HCT116 (cell line): ENCODE data around the gene NCKAP5.

Experiments
- CBX3 ChIP-seq: IDR thresholded peaks from 2 replicates; pipeline ENCODE4 v1.6.1; 2012; ENCODE audit warnings: low read depth
- EGR1 ChIP-seq: IDR thresholded peaks from 2 replicates; pipeline ENCODE4 v1.6.1; 2012; ENCODE audit warnings: low read depth
- ELF1 ChIP-seq: IDR thresholded peaks from 2 replicates; pipeline ENCODE4 v1.6.1; 2012; ENCODE audit warnings: low read depth, borderline replicate concordance
- EZH2 ChIP-seq: fragments of 200-600 bp; sonication (generic); IDR thresholded peaks from 2 replicates; pipeline ENCODE4 v1.6.1; 2017; ENCODE audit warnings: antibody characterized with exemption, mixed run types
- EZH2phosphoT487 ChIP-seq: fragments of 200-600 bp; IDR thresholded peaks from 2 replicates; pipeline ENCODE4 v1.6.1; 2018; ENCODE audit warnings: antibody characterized with exemption, borderline replicate concordance
- POLR2A ChIP-seq: IDR thresholded peaks from 2 replicates; pipeline ENCODE4 v1.7.0; 2011; ENCODE audit warnings: borderline replicate concordance; ENCODE audit not compliant: insufficient read depth, insufficient read length; ENCODE audit errors: extremely low read depth
- RAD21 ChIP-seq: IDR thresholded peaks from 2 replicates; pipeline ENCODE4 v1.6.1; 2012; ENCODE audit warnings: low read depth, mild to moderate bottlenecking
- SIN3A ChIP-seq: IDR thresholded peaks from 2 replicates; pipeline ENCODE4 v1.6.1; 2012; ENCODE audit warnings: low read depth
- SRF ChIP-seq: IDR thresholded peaks from 2 replicates; pipeline ENCODE4 v1.6.1; 2012; ENCODE audit warnings: low read depth
- YY1 ChIP-seq: IDR thresholded peaks from 2 replicates; pipeline ENCODE4 v1.6.1; 2011; ENCODE audit warnings: low read length, low read depth, moderate library complexity, mild to moderate bottlenecking; ENCODE audit not compliant: insufficient replicate concordance; ENCODE audit errors: extremely low read depth
- ZFX ChIP-seq: fragments of 450-650 bp; IDR thresholded peaks from 2 replicates; pipeline ENCODE4 v1.6.1; 2017
- TF ChIP-seq, protein P1 (sequence below), 3 experiments: fragments of 200-600 bp in 1 of 3; sonication (generic) in 1 of 3; IDR thresholded peaks in 2 of 3; conservative IDR thresholded peaks in 1 of 3; 2 replicates each; pipeline ENCODE4 v1.5.1; 2012 to 2017; ENCODE audit warnings: low read depth in 2 of 3, low read length in 2 of 3, antibody characterized with exemption in 1 of 3, borderline replicate concordance in 1 of 3, control low read depth in 1 of 3, mild to moderate bottlenecking in 1 of 3, mixed read lengths in 1 of 3, mixed run types in 1 of 3, moderate library complexity in 1 of 3; ENCODE audit not compliant: insufficient read depth in 1 of 3
- TF ChIP-seq, protein P2 (sequence below): IDR thresholded peaks from 2 replicates; pipeline ENCODE4 v1.6.1; 2012

DNA sequence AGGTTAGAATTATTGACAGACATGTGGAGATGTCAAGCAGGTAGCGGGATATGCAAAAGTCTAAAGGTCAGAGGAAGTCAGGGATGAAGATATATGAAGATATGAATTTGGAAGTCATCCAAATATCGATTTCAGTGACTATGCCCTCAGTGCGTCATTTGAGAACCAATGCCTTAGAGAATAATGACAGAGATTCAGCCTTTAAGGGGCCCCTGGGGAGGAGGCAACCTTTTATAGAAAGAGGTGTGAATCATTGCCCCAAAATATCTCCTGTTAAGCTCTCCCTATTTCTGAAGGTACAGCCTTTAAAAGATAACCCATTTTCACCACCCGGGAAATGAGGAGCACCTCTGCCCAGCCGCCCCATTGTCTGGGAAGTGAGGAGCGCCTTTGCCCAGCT, 223.4 kb downstream of the NCKAP5 start:
- TF ChIP-seq, protein P1, sequence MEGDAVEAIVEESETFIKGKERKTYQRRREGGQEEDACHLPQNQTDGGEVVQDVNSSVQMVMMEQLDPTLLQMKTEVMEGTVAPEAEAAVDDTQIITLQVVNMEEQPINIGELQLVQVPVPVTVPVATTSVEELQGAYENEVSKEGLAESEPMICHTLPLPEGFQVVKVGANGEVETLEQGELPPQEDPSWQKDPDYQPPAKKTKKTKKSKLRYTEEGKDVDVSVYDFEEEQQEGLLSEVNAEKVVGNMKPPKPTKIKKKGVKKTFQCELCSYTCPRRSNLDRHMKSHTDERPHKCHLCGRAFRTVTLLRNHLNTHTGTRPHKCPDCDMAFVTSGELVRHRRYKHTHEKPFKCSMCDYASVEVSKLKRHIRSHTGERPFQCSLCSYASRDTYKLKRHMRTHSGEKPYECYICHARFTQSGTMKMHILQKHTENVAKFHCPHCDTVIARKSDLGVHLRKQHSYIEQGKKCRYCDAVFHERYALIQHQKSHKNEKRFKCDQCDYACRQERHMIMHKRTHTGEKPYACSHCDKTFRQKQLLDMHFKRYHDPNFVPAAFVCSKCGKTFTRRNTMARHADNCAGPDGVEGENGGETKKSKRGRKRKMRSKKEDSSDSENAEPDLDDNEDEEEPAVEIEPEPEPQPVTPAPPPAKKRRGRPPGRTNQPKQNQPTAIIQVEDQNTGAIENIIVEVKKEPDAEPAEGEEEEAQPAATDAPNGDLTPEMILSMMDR (IDR thresholded peaks at IDR 0.05 in 2 of 3, conservative IDR thresholded peaks at IDR 0.05 in 1 of 3; ENCODE audit: borderline replicate concordance in 1 of 3, insufficient read depth in 1 of 3, low read depth in 2 of 3, low read length in 2 of 3) = no peak
- TF ChIP-seq YY1 (no peak), SIN3A (no peak), ZFX (no peak), EZH2phosphoT487 (no peak), RAD21 (no peak), POLR2A (no peak), EGR1 (no peak), SRF (no peak), EZH2 (no peak), CBX3 (no peak), ELF1 (no peak)
- TF ChIP-seq, protein P2, sequence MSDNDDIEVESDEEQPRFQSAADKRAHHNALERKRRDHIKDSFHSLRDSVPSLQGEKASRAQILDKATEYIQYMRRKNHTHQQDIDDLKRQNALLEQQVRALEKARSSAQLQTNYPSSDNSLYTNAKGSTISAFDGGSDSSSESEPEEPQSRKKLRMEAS = no peak
